Measurements from ENCODE around the gene GPC5.

GPC5 gene

GRCh38 chr13:91563799-91564198 lies 165.4 kb downstream of the GPC5 start:
- H3K4me3 ChIP-seq (ENCODE audit: low read length) = no peak overlapping the region

DNA sequence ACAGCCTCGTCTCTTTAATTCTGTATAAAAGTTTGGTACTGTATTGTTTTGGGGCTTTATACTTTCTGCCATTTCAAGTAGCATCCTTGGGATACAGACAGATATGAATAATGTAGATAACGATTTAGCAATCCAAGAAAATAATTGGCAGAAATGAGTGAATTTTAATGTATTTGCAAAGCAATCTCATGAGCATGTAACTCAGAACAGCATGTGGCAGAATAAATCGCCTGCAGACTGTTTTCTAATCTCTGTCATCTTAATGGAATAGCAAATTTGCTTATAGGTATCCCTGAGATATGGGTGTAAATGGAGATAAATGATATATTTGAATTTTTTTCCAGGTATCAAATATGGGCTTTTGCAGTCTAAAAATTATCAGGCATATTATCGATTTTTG lies 166.0 kb downstream of the GPC5 start:
- no peak overlapping the region for H3K4me3 ChIP-seq (ENCODE audit: low read length)
- no peak for TF ChIP-seq ZNF274 (IDR thresholded peaks at IDR 0.05; ENCODE audit: low read depth, low read length)

More at GRCh38 chr13:91563799-91564198, 165.4 kb downstream of the GPC5 start:
- no peak for TF ChIP-seq ZNF274 (IDR thresholded peaks at IDR 0.05; ENCODE audit: low read depth, low read length)

- H3K4me3 ChIP-seq (ENCODE audit: low read length) = no peak overlapping the region
- no peak for TF ChIP-seq ZNF274 (IDR thresholded peaks at IDR 0.05; ENCODE audit: low read depth, low read length)
These were observed 166.9 kb downstream of the GPC5 start for GRCh38 chr13:91565296-91565695.

DNA sequence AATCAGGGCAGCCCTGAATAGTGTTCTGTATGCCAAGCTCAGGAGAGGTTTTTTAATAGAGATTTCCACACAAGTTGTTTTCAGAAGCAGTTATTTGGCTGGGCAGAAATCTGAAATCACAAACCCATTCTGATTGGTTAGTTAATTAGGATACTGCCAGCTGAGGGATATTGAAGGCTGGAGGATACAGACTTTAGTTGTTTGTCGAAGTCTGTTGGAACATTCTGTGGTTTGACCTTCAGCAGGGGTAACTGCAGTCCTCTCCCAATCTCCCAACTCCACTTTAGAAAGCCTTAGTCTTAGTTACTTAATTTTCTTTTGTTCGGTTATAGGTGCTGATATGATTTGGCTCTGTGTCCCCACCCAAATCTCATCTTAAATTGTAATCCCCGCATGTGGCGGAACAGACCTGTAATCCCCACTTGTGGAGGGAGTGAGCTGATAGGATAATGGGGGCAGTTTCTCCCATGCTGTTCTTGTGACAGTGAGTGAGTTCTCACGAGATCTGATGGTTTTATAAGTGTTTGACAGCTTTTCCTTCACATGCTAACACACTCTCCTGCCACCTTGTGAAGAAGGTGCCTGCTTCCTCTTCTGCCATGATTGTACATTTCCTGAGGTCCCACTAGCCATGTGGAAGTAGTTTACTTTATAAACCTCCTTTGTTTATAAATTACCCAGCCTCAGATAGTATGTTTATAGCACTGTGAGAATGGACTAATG lies 169.2 kb downstream of the GPC5 start:
- TF ChIP-seq ZNF274 (IDR thresholded peaks at IDR 0.05; ENCODE audit: low read depth, low read length) = no peak
- H3K4me3 ChIP-seq (ENCODE audit: low read length) = no peak overlapping the region

- H3K4me3 ChIP-seq (ENCODE audit: low read length) = no peak overlapping the region
- no peak for TF ChIP-seq ZNF274 (IDR thresholded peaks at IDR 0.05; ENCODE audit: low read depth, low read length)
These were observed 173.3 kb downstream of the GPC5 start for GRCh38 chr13:91571681-91572080.

- no peak overlapping the region for H3K4me3 ChIP-seq (ENCODE audit: low read length)
- TF ChIP-seq ZNF274 (IDR thresholded peaks at IDR 0.05; ENCODE audit: low read depth, low read length) = no peak
These were observed 174.0 kb downstream of the GPC5 start for GRCh38 chr13:91572439-91572838.

DNA sequence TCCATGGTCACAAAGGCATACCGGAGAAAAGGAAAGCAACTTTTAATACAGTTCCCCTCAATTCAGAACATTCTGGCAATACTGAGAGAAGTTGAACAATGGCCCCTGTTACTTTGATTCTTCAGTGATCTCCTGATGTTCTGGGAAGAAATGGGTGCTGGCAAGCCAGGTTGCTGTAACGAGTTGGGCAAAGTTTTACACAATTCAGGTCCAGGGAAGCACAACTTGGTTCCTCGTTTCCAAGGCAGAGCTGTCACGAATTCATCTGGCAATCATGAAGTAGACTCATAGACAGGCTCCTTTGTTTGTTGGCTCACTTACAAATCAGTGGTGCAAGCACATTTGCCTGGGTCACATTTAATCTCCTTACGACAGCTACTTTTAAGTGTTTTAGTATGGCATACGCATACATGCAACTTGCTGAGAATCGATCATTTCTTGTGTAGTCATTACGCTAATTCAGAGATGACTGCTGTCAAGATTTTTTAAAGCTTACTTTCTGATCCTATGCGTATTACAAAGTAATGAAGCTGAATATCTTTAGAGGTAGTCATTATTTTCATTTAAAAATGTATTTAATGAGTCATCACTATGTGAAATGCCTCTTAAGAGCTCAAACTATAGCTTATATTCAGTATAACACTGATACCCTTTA lies 174.7 kb downstream of the GPC5 start:
- no peak overlapping the region for H3K4me3 ChIP-seq (ENCODE audit: low read length)
- TF ChIP-seq ZNF274 (IDR thresholded peaks at IDR 0.05; ENCODE audit: low read depth, low read length) = no peak

GRCh38 chr13:91574766-91575165 lies 176.3 kb downstream of the GPC5 start:
- H3K4me3 ChIP-seq (ENCODE audit: low read length) = no peak overlapping the region
- no peak for TF ChIP-seq ZNF274 (IDR thresholded peaks at IDR 0.05; ENCODE audit: low read depth, low read length)

- TF ChIP-seq ZNF274 (IDR thresholded peaks at IDR 0.05; ENCODE audit: low read depth, low read length) = no peak
- H3K4me3 ChIP-seq (ENCODE audit: low read length) = no peak overlapping the region
These were observed 178.2 kb downstream of the GPC5 start for GRCh38 chr13:91576590-91576989.

- no peak overlapping the region for H3K4me3 ChIP-seq (ENCODE audit: low read length)
- no peak for TF ChIP-seq ZNF274 (IDR thresholded peaks at IDR 0.05; ENCODE audit: low read depth, low read length)
These were observed 180.9 kb downstream of the GPC5 start for GRCh38 chr13:91579320-91579719.

DNA sequence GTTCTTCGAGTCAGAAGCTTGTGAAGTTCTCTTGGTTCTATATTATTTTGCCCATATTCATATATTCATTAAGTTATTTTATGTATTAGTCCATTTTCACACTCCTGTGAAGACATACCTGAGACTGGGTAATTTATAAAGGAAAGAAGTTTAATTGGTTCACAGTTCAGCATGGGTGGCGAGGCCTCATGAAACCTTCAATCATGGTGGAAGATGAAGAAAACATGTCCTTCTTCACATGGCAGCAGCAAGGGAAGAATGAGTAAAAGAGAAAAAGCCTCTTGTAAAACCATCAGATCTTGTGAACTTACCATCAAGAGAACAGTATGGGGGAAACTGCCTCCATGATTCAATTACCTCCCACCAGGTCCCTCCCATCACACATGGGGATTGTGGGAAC lies 182.3 kb downstream of the GPC5 start:
- TF ChIP-seq ZNF274 (IDR thresholded peaks at IDR 0.05; ENCODE audit: low read depth, low read length) = no peak

GRCh38 chr13:91586609-91587008 lies 188.2 kb downstream of the GPC5 start:
- H3K4me3 ChIP-seq (ENCODE audit: low read length) = no peak overlapping the region
- TF ChIP-seq ZNF274 (IDR thresholded peaks at IDR 0.05; ENCODE audit: low read depth, low read length) = no peak

More for the DNA sequence above, 182.3 kb downstream of the GPC5 start:
- no peak overlapping the region for H3K4me3 ChIP-seq (ENCODE audit: low read length)

DNA sequence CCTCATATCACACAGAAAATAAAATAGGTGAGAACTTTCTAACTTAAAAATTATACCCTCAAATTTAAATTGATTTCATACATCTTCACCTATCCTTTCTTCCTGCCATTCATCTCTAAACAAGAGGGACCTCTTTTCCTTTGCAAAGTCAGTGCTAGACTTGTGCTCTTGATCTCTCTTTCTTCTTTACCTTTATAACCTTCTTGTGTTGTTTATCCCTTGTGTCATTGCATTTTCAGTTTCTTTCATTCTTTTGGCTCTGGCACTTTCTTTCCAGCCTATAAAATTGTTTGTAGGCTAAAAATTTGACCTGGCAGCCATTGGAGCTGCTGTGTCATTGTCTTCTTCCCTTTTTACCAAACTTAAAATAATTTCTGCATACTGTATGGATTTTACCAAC lies 190.1 kb downstream of the GPC5 start:
- TF ChIP-seq ZNF274 (IDR thresholded peaks at IDR 0.05; ENCODE audit: low read depth, low read length) = no peak
- no peak overlapping the region for H3K4me3 ChIP-seq (ENCODE audit: low read length)

DNA sequence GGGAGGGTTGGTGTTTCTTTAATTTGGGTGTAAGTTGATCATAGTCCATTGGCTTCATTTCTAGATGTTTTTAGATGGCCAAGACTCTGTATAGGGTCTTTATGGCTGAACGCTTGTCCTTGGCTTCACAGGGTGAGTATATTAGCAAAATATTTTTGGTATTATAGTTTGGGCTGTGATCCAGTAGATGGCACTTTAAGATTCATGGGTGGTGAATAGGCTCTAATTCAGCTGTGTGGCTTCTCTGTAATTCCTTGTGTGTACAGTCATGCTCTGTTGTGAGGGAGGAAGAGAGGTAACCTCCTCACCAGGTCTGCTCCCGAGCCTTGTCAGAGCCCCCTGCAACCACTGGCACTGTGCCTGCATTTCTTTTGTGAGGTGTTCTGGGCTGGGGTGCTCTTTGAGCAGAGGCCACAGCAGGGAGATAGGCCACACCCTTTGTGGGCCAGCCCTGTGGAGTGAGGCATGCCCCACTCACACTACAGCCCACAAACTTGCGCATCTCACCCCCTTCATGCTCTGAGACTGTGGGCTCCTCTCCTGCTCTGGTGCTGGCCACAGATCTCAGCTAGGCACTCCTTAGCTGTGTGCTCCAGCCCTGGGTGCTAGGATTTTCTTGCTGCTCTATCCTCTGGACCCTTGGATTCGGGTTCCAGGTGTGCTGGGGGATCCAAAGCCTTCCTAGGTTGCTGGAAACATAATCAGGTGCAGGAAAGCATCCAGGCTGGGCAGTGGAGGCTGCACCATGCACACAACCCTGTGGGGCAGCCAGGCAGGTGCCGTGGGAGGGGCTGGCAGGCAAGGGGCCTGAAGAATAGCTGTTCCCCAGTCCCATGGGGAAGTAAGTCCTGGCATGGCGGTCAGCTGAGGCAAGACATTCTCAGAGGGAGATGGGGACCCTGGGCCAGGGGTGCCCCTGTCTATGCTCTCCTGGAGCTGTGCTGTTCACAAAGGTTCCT lies 193.9 kb downstream of the GPC5 start:
- TF ChIP-seq ZNF274 (IDR thresholded peaks at IDR 0.05; ENCODE audit: low read depth, low read length) = no peak
- no peak overlapping the region for H3K4me3 ChIP-seq (ENCODE audit: low read length)

Measured in GM08714 (cell line).